Measurements from ENCODE around the gene CYSRT1.

Gene CYSRT1, protein sequence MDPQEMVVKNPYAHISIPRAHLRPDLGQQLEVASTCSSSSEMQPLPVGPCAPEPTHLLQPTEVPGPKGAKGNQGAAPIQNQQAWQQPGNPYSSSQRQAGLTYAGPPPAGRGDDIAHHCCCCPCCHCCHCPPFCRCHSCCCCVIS

DNA sequence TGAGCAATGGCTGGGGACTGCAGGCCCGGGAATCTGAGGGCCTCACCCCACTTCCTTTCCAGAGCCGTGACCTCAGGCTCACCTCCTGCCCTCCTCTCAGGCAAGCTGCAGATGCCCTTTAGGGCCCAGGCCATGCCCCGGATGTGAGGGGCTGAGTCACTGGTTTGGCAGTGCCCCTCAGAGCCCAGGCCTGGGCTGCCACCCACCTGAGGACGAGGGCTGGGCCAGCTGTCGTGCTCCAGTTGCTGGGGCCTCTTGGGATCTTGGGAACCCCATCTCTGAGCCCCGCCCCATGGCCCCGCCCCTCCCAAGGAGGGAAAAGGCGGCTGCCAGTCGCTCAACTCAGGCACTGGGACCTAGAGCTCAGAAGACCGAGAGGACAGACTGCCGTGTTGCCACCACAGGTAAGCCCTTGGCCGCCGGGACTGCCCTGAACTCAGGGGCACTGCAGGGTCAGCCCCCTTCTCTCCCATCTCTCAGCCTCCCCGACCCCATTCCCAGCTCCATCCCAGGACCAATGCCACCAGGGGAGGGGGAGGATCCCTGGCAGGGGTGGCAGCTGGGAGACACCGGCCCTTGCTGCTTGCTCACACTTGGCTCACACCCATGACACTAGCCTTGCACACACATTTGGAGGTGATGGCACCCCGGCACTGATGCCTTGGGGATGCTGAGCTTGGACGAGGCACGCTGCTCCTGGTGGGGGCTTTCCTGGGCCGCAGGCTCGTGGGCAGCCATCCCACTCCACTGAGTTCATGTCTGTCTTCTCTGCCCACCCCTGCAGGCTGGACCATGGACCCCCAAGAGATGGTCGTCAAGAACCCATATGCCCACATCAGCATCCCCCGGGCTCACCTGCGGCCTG lies at the start of gene CYSRT1:
CYSRT1 (plus strand) TSS at position 345 of the 865 bp plus-strand sequence; CDS start at position 793, 448 bp downstream.
- H3K9me3 ChIP-seq (ENCODE audit: control insufficient read depth in 2 of 2, low read length in 2 of 2) = no peaks in the 10 kb centered on the region
- H3K36me3 ChIP-seq (ENCODE audit: control insufficient read depth in 2 of 2, insufficient read depth in 2 of 2, low read length in 2 of 2) = no peaks in the 10 kb centered on the region
- H3K27me3 ChIP-seq (ENCODE audit: control insufficient read depth in 2 of 2, insufficient read depth in 2 of 2, low read length in 2 of 2) = peaks cover 4 to 15% of the 10 kb centered on the region in 2 donors
- H3K9ac ChIP-seq (ENCODE audit: low read depth in 1 of 2, low read length in 2 of 2) = peak within 1 kb of the TSS; percentile 87 to 93
- H3K4me1 ChIP-seq (ENCODE audit: control insufficient read depth in 2 of 2, insufficient read depth in 2 of 2, low read length in 2 of 2) = peaks cover 31 to 41% of the 10 kb centered on the region in 2 donors
- H3K27ac ChIP-seq (ENCODE audit: low read depth in 2 of 2, low read length in 2 of 2) = peak within 1 kb of the TSS in 1 of 2 donors; percentile 88
- peak within 1 kb of the TSS; percentile 81 to 88 for H3K4me3 ChIP-seq (ENCODE audit: low read length in 2 of 2)

GRCh38 chr9:137175345-137175961 lies 49.5 kb upstream of the CYSRT1 start:
- Histone ChIP-seq H3K27me3 (ENCODE audit: control insufficient read depth in 2 of 2, insufficient read depth in 2 of 2, low read length in 2 of 2) (peaks cover 9 to 13% of the 10 kb centered on the region in 2 donors), H3K4me3 (ENCODE audit: low read length in 2 of 2) (no peak overlapping the region), H3K9ac (ENCODE audit: low read depth in 1 of 2, low read length in 2 of 2) (no peak overlapping the region), H3K36me3 (ENCODE audit: control insufficient read depth in 2 of 2, insufficient read depth in 2 of 2, low read length in 2 of 2) (peaks cover 13 to 22% of the 10 kb centered on the region in 2 donors), H3K4me1 (ENCODE audit: control insufficient read depth in 2 of 2, insufficient read depth in 2 of 2, low read length in 2 of 2) (peaks cover 6 to 38% of the 10 kb centered on the region in 2 donors), H3K27ac (ENCODE audit: low read depth in 2 of 2, low read length in 2 of 2) (no peak overlapping the region), H3K9me3 (ENCODE audit: control insufficient read depth in 2 of 2, low read length in 2 of 2) (no peaks in the 10 kb centered on the region)

DNA sequence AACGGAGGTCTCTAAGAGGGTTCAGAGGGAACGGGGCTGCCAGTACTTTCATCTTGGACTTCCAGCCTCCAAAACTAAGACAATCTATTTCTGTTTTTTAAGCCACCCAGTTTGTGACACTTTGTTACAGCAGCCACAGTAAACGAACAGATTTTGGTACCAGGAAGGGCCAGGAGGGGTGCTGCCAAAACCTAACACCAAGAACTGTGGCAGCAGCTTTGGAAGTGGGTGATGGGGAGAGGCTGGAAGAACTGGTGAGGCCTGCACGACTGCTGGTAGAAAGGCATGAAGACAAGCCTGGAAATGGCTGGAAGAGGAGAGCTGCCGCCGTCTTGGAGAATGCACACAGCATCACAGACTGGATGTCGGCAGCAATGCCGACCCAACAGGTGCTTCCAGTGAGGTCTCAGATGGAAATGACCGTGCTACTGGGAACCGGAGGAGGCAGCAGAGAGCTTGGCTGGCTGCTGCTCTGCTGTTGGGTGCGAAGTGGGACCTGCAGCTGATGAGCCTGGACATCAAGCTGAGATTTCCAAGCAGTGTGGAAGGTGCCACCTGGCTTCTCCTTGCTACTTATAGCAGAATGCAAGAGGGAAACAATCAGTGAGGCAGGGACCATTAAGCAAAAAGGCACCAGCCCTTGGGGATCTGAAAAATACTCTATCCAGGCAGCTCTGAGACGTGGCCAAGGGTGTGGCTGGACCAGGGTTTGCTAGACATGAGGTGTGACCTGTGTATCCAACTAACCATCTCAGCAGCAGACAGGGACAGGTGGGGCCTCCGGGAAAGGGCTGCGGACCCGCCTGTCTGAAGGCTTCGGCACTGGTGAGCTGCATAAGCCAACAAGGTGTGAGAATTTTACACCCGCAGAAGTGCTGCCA lies 48.4 kb upstream of the CYSRT1 start:
- H3K4me1 ChIP-seq (ENCODE audit: control insufficient read depth in 2 of 2, insufficient read depth in 2 of 2, low read length in 2 of 2) = peaks cover 6 to 38% of the 10 kb centered on the region in 2 donors
- H3K9ac ChIP-seq (ENCODE audit: low read depth in 1 of 2, low read length in 2 of 2) = no peak overlapping the region
- H3K36me3 ChIP-seq (ENCODE audit: control insufficient read depth in 2 of 2, insufficient read depth in 2 of 2, low read length in 2 of 2) = peaks cover 23 to 32% of the 10 kb centered on the region in 2 donors
- peaks cover 9 to 10% of the 10 kb centered on the region in 2 donors for H3K27me3 ChIP-seq (ENCODE audit: control insufficient read depth in 2 of 2, insufficient read depth in 2 of 2, low read length in 2 of 2)
- H3K9me3 ChIP-seq (ENCODE audit: control insufficient read depth in 2 of 2, low read length in 2 of 2) = no peaks in the 10 kb centered on the region
- H3K4me3 ChIP-seq (ENCODE audit: low read length in 2 of 2) = no peak overlapping the region
- H3K27ac ChIP-seq (ENCODE audit: low read depth in 2 of 2, low read length in 2 of 2) = no peak overlapping the region

GRCh38 chr9:137178201-137178938 lies 46.6 kb upstream of the CYSRT1 start:
- H3K9me3 ChIP-seq (ENCODE audit: control insufficient read depth in 2 of 2, low read length in 2 of 2) = no peaks in the 10 kb centered on the region
- peaks cover 37 to 41% of the 10 kb centered on the region in 2 donors for H3K36me3 ChIP-seq (ENCODE audit: control insufficient read depth in 2 of 2, insufficient read depth in 2 of 2, low read length in 2 of 2)
- no peak overlapping the region for H3K27ac ChIP-seq (ENCODE audit: low read depth in 2 of 2, low read length in 2 of 2)
- H3K9ac ChIP-seq (ENCODE audit: low read depth in 1 of 2, low read length in 2 of 2) = no peak overlapping the region
- H3K27me3 ChIP-seq (ENCODE audit: control insufficient read depth in 2 of 2, insufficient read depth in 2 of 2, low read length in 2 of 2) = peaks cover 5 to 7% of the 10 kb centered on the region in 2 donors
- peaks cover 6 to 29% of the 10 kb centered on the region in 2 donors for H3K4me1 ChIP-seq (ENCODE audit: control insufficient read depth in 2 of 2, insufficient read depth in 2 of 2, low read length in 2 of 2)
- H3K4me3 ChIP-seq (ENCODE audit: low read length in 2 of 2) = no peak overlapping the region

GRCh38 chr9:137178939-137179630 lies 45.9 kb upstream of the CYSRT1 start:
- H3K4me1 ChIP-seq (ENCODE audit: control insufficient read depth in 2 of 2, insufficient read depth in 2 of 2, low read length in 2 of 2) = peaks cover 4 to 25% of the 10 kb centered on the region in 2 donors
- no peak overlapping the region for H3K4me3 ChIP-seq (ENCODE audit: low read length in 2 of 2)
- H3K9ac ChIP-seq (ENCODE audit: low read depth in 1 of 2, low read length in 2 of 2) = no peak overlapping the region
- no peaks in the 10 kb centered on the region for H3K9me3 ChIP-seq (ENCODE audit: control insufficient read depth in 2 of 2, low read length in 2 of 2)
- peaks cover 2% of the 10 kb centered on the region in 2 donors for H3K27me3 ChIP-seq (ENCODE audit: control insufficient read depth in 2 of 2, insufficient read depth in 2 of 2, low read length in 2 of 2)
- H3K36me3 ChIP-seq (ENCODE audit: control insufficient read depth in 2 of 2, insufficient read depth in 2 of 2, low read length in 2 of 2) = peaks cover 42 to 49% of the 10 kb centered on the region in 2 donors
- H3K27ac ChIP-seq (ENCODE audit: low read depth in 2 of 2, low read length in 2 of 2) = no peak overlapping the region

DNA sequence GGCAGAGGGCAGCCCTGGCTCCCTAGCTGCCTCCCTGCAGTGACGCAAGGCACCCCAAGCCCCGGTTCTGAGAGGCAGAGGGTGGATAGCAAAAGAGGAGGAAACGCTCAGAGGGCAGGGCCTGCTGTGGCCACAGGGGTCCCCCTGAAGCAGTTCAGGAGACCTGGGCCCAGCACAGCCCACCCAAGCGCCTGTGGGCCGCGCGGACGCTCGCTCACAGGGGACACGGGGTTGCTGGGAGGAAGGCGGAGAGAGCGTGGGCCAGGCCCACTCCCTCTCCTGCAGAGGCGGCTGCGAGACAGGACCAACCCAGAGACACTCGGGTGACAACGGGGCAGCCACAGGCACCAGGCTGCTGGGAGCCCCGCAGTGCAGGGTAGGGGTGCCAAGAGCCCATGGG lies 45.2 kb upstream of the CYSRT1 start:
- H3K27ac ChIP-seq (ENCODE audit: low read depth in 2 of 2, low read length in 2 of 2) = no peak overlapping the region
- peaks cover 3 to 20% of the 10 kb centered on the region in 2 donors for H3K4me1 ChIP-seq (ENCODE audit: control insufficient read depth in 2 of 2, insufficient read depth in 2 of 2, low read length in 2 of 2)
- H3K36me3 ChIP-seq (ENCODE audit: control insufficient read depth in 2 of 2, insufficient read depth in 2 of 2, low read length in 2 of 2) = peaks cover 48 to 51% of the 10 kb centered on the region in 2 donors
- H3K9ac ChIP-seq (ENCODE audit: low read depth in 1 of 2, low read length in 2 of 2) = no peak overlapping the region
- no peaks in the 10 kb centered on the region for H3K9me3 ChIP-seq (ENCODE audit: control insufficient read depth in 2 of 2, low read length in 2 of 2)
- no peak overlapping the region for H3K4me3 ChIP-seq (ENCODE audit: low read length in 2 of 2)
- no peaks in the 10 kb centered on the region for H3K27me3 ChIP-seq (ENCODE audit: control insufficient read depth in 2 of 2, insufficient read depth in 2 of 2, low read length in 2 of 2)

- Histone ChIP-seq H3K27me3 (ENCODE audit: control insufficient read depth in 2 of 2, insufficient read depth in 2 of 2, low read length in 2 of 2) (no peaks in the 10 kb centered on the region), H3K9me3 (ENCODE audit: control insufficient read depth in 2 of 2, low read length in 2 of 2) (no peaks in the 10 kb centered on the region), H3K27ac (ENCODE audit: low read depth in 2 of 2, low read length in 2 of 2) (no peak overlapping the region), H3K9ac (ENCODE audit: low read depth in 1 of 2, low read length in 2 of 2) (no peak overlapping the region), H3K4me1 (ENCODE audit: control insufficient read depth in 2 of 2, insufficient read depth in 2 of 2, low read length in 2 of 2) (peaks cover 0 to 17% of the 10 kb centered on the region in 2 donors), H3K4me3 (ENCODE audit: low read length in 2 of 2) (no peak overlapping the region), H3K36me3 (ENCODE audit: control insufficient read depth in 2 of 2, insufficient read depth in 2 of 2, low read length in 2 of 2) (peaks cover 50 to 54% of the 10 kb centered on the region in 2 donors)
Measured at GRCh38 chr9:137180491-137180890, 44.5 kb upstream of the CYSRT1 start.

GRCh38 chr9:137181680-137182079 lies 43.3 kb upstream of the CYSRT1 start:
- no peaks in the 10 kb centered on the region for H3K27me3 ChIP-seq (ENCODE audit: control insufficient read depth in 2 of 2, insufficient read depth in 2 of 2, low read length in 2 of 2)
- H3K36me3 ChIP-seq (ENCODE audit: control insufficient read depth in 2 of 2, insufficient read depth in 2 of 2, low read length in 2 of 2) = peaks cover 57 to 64% of the 10 kb centered on the region in 2 donors
- peaks cover 7 to 11% of the 10 kb centered on the region in 2 donors for H3K4me1 ChIP-seq (ENCODE audit: control insufficient read depth in 2 of 2, insufficient read depth in 2 of 2, low read length in 2 of 2)
- no peak overlapping the region for H3K9ac ChIP-seq (ENCODE audit: low read depth in 1 of 2, low read length in 2 of 2)
- H3K27ac ChIP-seq (ENCODE audit: low read depth in 2 of 2, low read length in 2 of 2) = no peak overlapping the region
- no peak overlapping the region for H3K4me3 ChIP-seq (ENCODE audit: low read length in 2 of 2)
- H3K9me3 ChIP-seq (ENCODE audit: control insufficient read depth in 2 of 2, low read length in 2 of 2) = no peaks in the 10 kb centered on the region

- Histone ChIP-seq H3K9me3 (ENCODE audit: control insufficient read depth in 2 of 2, low read length in 2 of 2) (no peaks in the 10 kb centered on the region), H3K9ac (ENCODE audit: low read depth in 1 of 2, low read length in 2 of 2) (no peak overlapping the region), H3K27me3 (ENCODE audit: control insufficient read depth in 2 of 2, insufficient read depth in 2 of 2, low read length in 2 of 2) (no peaks in the 10 kb centered on the region), H3K4me3 (ENCODE audit: low read length in 2 of 2) (no peak overlapping the region), H3K27ac (ENCODE audit: low read depth in 2 of 2, low read length in 2 of 2) (no peak overlapping the region), H3K4me1 (ENCODE audit: control insufficient read depth in 2 of 2, insufficient read depth in 2 of 2, low read length in 2 of 2) (peaks cover 16 to 18% of the 10 kb centered on the region in 2 donors), H3K36me3 (ENCODE audit: control insufficient read depth in 2 of 2, insufficient read depth in 2 of 2, low read length in 2 of 2) (peaks cover 57 to 65% of the 10 kb centered on the region in 2 donors)
Measured at GRCh38 chr9:137182836-137183235, 42.1 kb upstream of the CYSRT1 start.

All from mucosa of rectum (tissue), 2 donors.